HepG2 (cell line): ENCODE data around the gene FMOD. TPM values are rescaled to one million over a fixed set of nuclear protein-coding genes. Genes with fewer than 3 reads are reported as not detected.

Source experiments
- ARHGAP35 ChIP-seq: sonication (generic); formaldehyde crosslinking; IDR thresholded peaks from 2 replicates; pipeline ENCODE4 v1.9.0; 2022; ENCODE audit warnings: mild to moderate bottlenecking, inconsistent platforms, moderate library complexity, missing genetic modification reagents, borderline replicate concordance
- GABPB1 ChIP-seq: IDR thresholded peaks from 2 replicates; pipeline ENCODE4 v1.6.1; 2016; ENCODE audit warnings: mild to moderate bottlenecking, missing genetic modification reagents, moderate library complexity, missing compliant biosample characterization
- HDAC1 ChIP-seq: sonication (generic); formaldehyde crosslinking; IDR thresholded peaks from 2 replicates; pipeline ENCODE4 v1.5.1; 2020; ENCODE audit warnings: mild to moderate bottlenecking, missing genetic modification reagents
- HNRNPLL ChIP-seq: fragments of 200-400 bp; formaldehyde crosslinking; IDR thresholded peaks from 2 replicates; pipeline ENCODE4 v1.6.1; 2017; ENCODE audit warnings: mild to moderate bottlenecking, low read depth, low read length; ENCODE audit not compliant: poor library complexity, severe bottlenecking
- MAX ChIP-seq: IDR thresholded peaks from 2 replicates; pipeline ENCODE4 v1.6.1; 2012; ENCODE audit warnings: inconsistent platforms
- NFYB ChIP-seq: sonication (generic); formaldehyde crosslinking; IDR thresholded peaks from 2 replicates; pipeline ENCODE4 v1.4.0; 2020; ENCODE audit warnings: missing genetic modification reagents
- PATZ1 ChIP-seq: sonication (generic); formaldehyde crosslinking; IDR thresholded peaks from 2 replicates; pipeline ENCODE4 v1.4.0; 2020; ENCODE audit warnings: missing genetic modification reagents
- PHF21A ChIP-seq: sonication (generic); formaldehyde crosslinking; IDR thresholded peaks from 2 replicates; pipeline ENCODE4 v1.5.0; 2020; ENCODE audit warnings: mild to moderate bottlenecking, missing genetic modification reagents
- PHF8 ChIP-seq: sonication (generic); formaldehyde crosslinking; IDR thresholded peaks from 2 replicates; pipeline ENCODE4 v1.5.0; 2020; ENCODE audit warnings: missing genetic modification reagents
- POGZ ChIP-seq: sonication (generic); formaldehyde crosslinking; IDR thresholded peaks from 2 replicates; pipeline ENCODE4 v1.4.0; 2020; ENCODE audit warnings: mild to moderate bottlenecking, missing genetic modification reagents
- PTBP1 ChIP-seq: fragments of 200-400 bp; formaldehyde crosslinking; IDR thresholded peaks from 2 replicates; pipeline ENCODE4 v1.6.1; 2018; ENCODE audit warnings: low read length, low read depth; ENCODE audit not compliant: poor library complexity, severe bottlenecking
- RBFOX2 ChIP-seq: fragments of 200-400 bp; formaldehyde crosslinking; IDR thresholded peaks from 2 replicates; pipeline ENCODE4 v1.6.1; 2017; ENCODE audit warnings: low read depth, mild to moderate bottlenecking, low read length
- RFXANK ChIP-seq: IDR thresholded peaks from 2 replicates; pipeline ENCODE4 v1.6.1; 2016
- TBX2 ChIP-seq: sonication (generic); formaldehyde crosslinking; IDR thresholded peaks from 2 replicates; pipeline ENCODE4 v1.5.0; 2020; ENCODE audit warnings: missing genetic modification reagents, mild to moderate bottlenecking, borderline replicate concordance
- ZBTB10 ChIP-seq: sonication (generic); formaldehyde crosslinking; IDR thresholded peaks from 2 replicates; pipeline ENCODE4 v1.4.0; 2020; ENCODE audit warnings: missing genetic modification reagents, borderline replicate concordance
- ZFP91 ChIP-seq: sonication (generic); formaldehyde crosslinking; IDR thresholded peaks from 2 replicates; pipeline ENCODE4 v1.9.0; 2022; ENCODE audit warnings: missing genetic modification reagents, mild to moderate bottlenecking, borderline replicate concordance
- ZMYM4 ChIP-seq: sonication (generic); formaldehyde crosslinking; IDR thresholded peaks from 2 replicates; pipeline ENCODE4 v1.8.1; 2023; ENCODE audit warnings: mild to moderate bottlenecking, missing genetic modification reagents
- ZNF362 ChIP-seq: sonication (generic); formaldehyde crosslinking; IDR thresholded peaks from 2 replicates; pipeline ENCODE4 v1.4.0; 2020; ENCODE audit warnings: missing genetic modification reagents, mild to moderate bottlenecking, borderline replicate concordance
- ZNF709 ChIP-seq: sonication (generic); formaldehyde crosslinking; IDR thresholded peaks from 2 replicates; pipeline ENCODE4 v1.5.0; 2020; ENCODE audit warnings: mild to moderate bottlenecking, missing genetic modification reagents
- ZNF768 ChIP-seq: sonication (generic); formaldehyde crosslinking; IDR thresholded peaks from 2 replicates; pipeline ENCODE4 v1.4.0; 2020; ENCODE audit warnings: missing genetic modification reagents
- polyA plus RNA-seq, 8 experiments: library from polyadenylated mRNA; depleted of rRNA in 3 of 8; stranded (reverse) in 7 of 8; unstranded in 1 of 8; fragments of >200 nt; fragmentation: Illumina TruSeq in 4 of 8; extraction: Trizol in 4 of 8; gene quantifications; 2 replicates each; pipeline versions ENCODE4 v1.2.1 to v1.2.3, GENCODE V29; 2011 to 2016; ENCODE audit warnings: low read depth in 4 of 8, missing spikeins in 1 of 8, mixed read lengths in 1 of 8; ENCODE audit not compliant: insufficient read depth in 1 of 8
- total RNA-seq, 5 experiments: library from RNA; depleted of rRNA; stranded (reverse); fragments of >200 nt; fragmentation: Illumina TruSeq; extraction: Trizol; gene quantifications; 2 replicates each; pipeline ENCODE4 v1.2.3, GENCODE V29; 2016; ENCODE audit warnings: low read depth in 1 of 5

FMOD gene
- total and polyA plus RNA-seq, 2 of the 13 experiments (the other 11 are each of a cell fraction or from before 2014, with no cell fraction given) = 0.08 TPM; not detected in 1

GRCh38 chr1:203326830-203327683 is 23.9 kb downstream of the FMOD start (continued):
- TF ChIP-seq MAX (peak; percentile 46), PTBP1 (peak; percentile 93), NFYB (CRISPR knock-in tag) (peak; percentile 85), PHF8 (CRISPR knock-in tag) (0 out of 2 replicates have a peak, but pooled peaks have one; percentile 28), PHF21A (CRISPR knock-in tag) (peak; percentile 59; the same call in 1 of the 2 replicates), GABPB1 (CRISPR knock-in tag) (peak; percentile 50; the same call in 1 of the 2 replicates), RFXANK (CRISPR knock-in tag) (peak; percentile 98), ZBTB10 (CRISPR knock-in tag) (0 out of 2 replicates have a peak, but pooled peaks have one; percentile 16), ZNF768 (peak; percentile 26; the same call in 1 of the 2 replicates), TBX2 (CRISPR knock-in tag) (0 out of 2 replicates have a peak, but pooled peaks have one; percentile 21), ZNF362 (CRISPR knock-in tag) (peak; percentile 86), POGZ (CRISPR knock-in tag) (peak; percentile 26; the same call in 1 of the 2 replicates), ZMYM4 (peak; percentile 23; the same call in 1 of the 2 replicates), RBFOX2 (peak; percentile 69), HDAC1 (CRISPR knock-in tag) (peak; percentile 40; the same call in 1 of the 2 replicates), PATZ1 (no peak), ARHGAP35 (no peak), HNRNPLL (peak; percentile 27), ZFP91 (CRISPR knock-in tag) (0 out of 2 replicates have a peak, but pooled peaks have one; percentile 36), ZNF709 (CRISPR knock-in tag) (0 out of 2 replicates have a peak, but pooled peaks have one; percentile 27)
